H7 (cell line): ENCODE measurements around the gene REEP3. TPM values are rescaled to one million over a fixed set of nuclear protein-coding genes. Genes with fewer than 3 reads are reported as not detected.

ENCODE experiments used
- DNase-seq: peaks from one replicate; pipeline ENCODE4 v3.0.0; 2012
- H3K27me3 ChIP-seq: 2 replicates; pipeline ENCODE4 v1.6.0; 2011; ENCODE audit warnings: mild to moderate bottlenecking, low read length; ENCODE audit not compliant: control insufficient read depth, insufficient read depth
- H3K36me3 ChIP-seq: replicated peaks from 2 replicates; pipeline ENCODE4 v1.5.1; 2011; ENCODE audit warnings: low read length; ENCODE audit not compliant: control insufficient read depth, insufficient read depth
- H3K4me3 ChIP-seq: 2 replicates; pipeline ENCODE4 v1.5.1; 2011; ENCODE audit warnings: low read depth, mild to moderate bottlenecking, control low read depth, low read length, moderate library complexity; ENCODE audit not compliant: insufficient read depth
- total RNA-seq: library from RNA; depleted of rRNA; stranded (reverse); fragments of >200 nt; shearing (Covaris generic); gene quantifications from 2 replicates; pipeline ENCODE4 v1.2.3, GENCODE V29; 2014

REEP3 gene
- total RNA-seq, 1 experiment from 2014 or later, result 16.1 TPM

GRCh38 chr10:63603709-63604445, 82.7 kb downstream of the REEP3 start:
- Histone ChIP-seq H3K36me3 (0 out of 2 replicates have a peak, but pooled peaks cover 2% of the 10 kb centered on the region), H3K27me3 (no peaks in the 10 kb centered on the region), H3K4me3 (no peak overlapping the region)
- no peak for DNase-seq

- Histone ChIP-seq H3K27me3 (no peaks in the 10 kb centered on the region), H3K36me3 (0 out of 2 replicates have a peak, but pooled peaks cover 2% of the 10 kb centered on the region), H3K4me3 (no peak overlapping the region)
- DNase-seq, result peak; percentile 52
Measured at GRCh38 chr10:63605197-63605967, 84.2 kb downstream of the REEP3 start.

- DNase-seq, result no peak
Measured at GRCh38 chr10:63608511-63608910, 87.3 kb downstream of the REEP3 start.

GRCh38 chr10:63611078-63611477, 89.9 kb downstream of the REEP3 start:
- no peak for DNase-seq
- Histone ChIP-seq H3K36me3 (no peaks in the 10 kb centered on the region; the same call in 1 of the 2 replicates), H3K4me3 (no peak overlapping the region), H3K27me3 (no peaks in the 10 kb centered on the region)

More at GRCh38 chr10:63608511-63608910, 87.3 kb downstream of the REEP3 start:
- no peaks in the 10 kb centered on the region for H3K27me3 ChIP-seq
- no peaks in the 10 kb centered on the region for H3K36me3 ChIP-seq
- no peak overlapping the region for H3K4me3 ChIP-seq

- DNase-seq, result no peak
- no peaks in the 10 kb centered on the region; the same call in 1 of the 2 replicates for H3K36me3 ChIP-seq
- H3K27me3 ChIP-seq, result no peaks in the 10 kb centered on the region
- H3K4me3 ChIP-seq, result no peak overlapping the region
Measured at GRCh38 chr10:63614371-63614891, 93.2 kb downstream of the REEP3 start.

GRCh38 chr10:63618552-63618951, 97.4 kb downstream of the REEP3 start:
- Histone ChIP-seq H3K27me3 (no peaks in the 10 kb centered on the region), H3K36me3 (no peaks in the 10 kb centered on the region; the same call in none of the 2 replicates), H3K4me3 (no peak overlapping the region)
- DNase-seq, result no peak

- DNase-seq, result no peak
- Histone ChIP-seq H3K27me3 (no peaks in the 10 kb centered on the region), H3K36me3 (no peaks in the 10 kb centered on the region; the same call in none of the 2 replicates), H3K4me3 (no peak overlapping the region)
Measured at GRCh38 chr10:63619426-63619825, 98.2 kb downstream of the REEP3 start.

- H3K4me3 ChIP-seq, result no peak overlapping the region
- no peak for DNase-seq
Measured at GRCh38 chr10:63622097-63622496, 100.9 kb downstream of the REEP3 start.

GRCh38 chr10:63624701-63625100, 103.5 kb downstream of the REEP3 start:
- no peaks in the 10 kb centered on the region for H3K27me3 ChIP-seq
- no peak for DNase-seq
- no peak overlapping the region for H3K4me3 ChIP-seq
- H3K36me3 ChIP-seq, result no peaks in the 10 kb centered on the region; the same call in 1 of the 2 replicates

More at GRCh38 chr10:63622097-63622496, 100.9 kb downstream of the REEP3 start:
- Histone ChIP-seq H3K27me3 (no peaks in the 10 kb centered on the region), H3K36me3 (no peaks in the 10 kb centered on the region; the same call in 1 of the 2 replicates)

- DNase-seq, result no peak
- Histone ChIP-seq H3K36me3 (no peaks in the 10 kb centered on the region), H3K27me3 (no peaks in the 10 kb centered on the region)
Measured at GRCh38 chr10:63627396-63627795, 106.2 kb downstream of the REEP3 start.

GRCh38 chr10:63627881-63628296, 106.7 kb downstream of the REEP3 start:
- no peak overlapping the region for H3K4me3 ChIP-seq
- H3K27me3 ChIP-seq, result no peaks in the 10 kb centered on the region
- no peaks in the 10 kb centered on the region for H3K36me3 ChIP-seq
- no peak for DNase-seq

More at GRCh38 chr10:63627396-63627795, 106.2 kb downstream of the REEP3 start:
- no peak overlapping the region for H3K4me3 ChIP-seq

- Histone ChIP-seq H3K4me3 (no peak overlapping the region), H3K36me3 (no peaks in the 10 kb centered on the region), H3K27me3 (no peaks in the 10 kb centered on the region)
- DNase-seq, result peak; percentile 38
Measured at GRCh38 chr10:63628526-63629362, 107.5 kb downstream of the REEP3 start.

GRCh38 chr10:63629363-63630084, 108.3 kb downstream of the REEP3 start:
- peak; percentile 84 for DNase-seq
- Histone ChIP-seq H3K27me3 (no peaks in the 10 kb centered on the region), H3K4me3 (peak overlapping the region; percentile 66), H3K36me3 (no peaks in the 10 kb centered on the region)
